ENCODE results near the gene MBOAT1.
"Not testable (repeated sequence)": the region's sequence is repeated elsewhere in the genome, so short reads cannot be mapped to it uniquely, and the experiment has no call there.

MBOAT1 gene

DNA sequence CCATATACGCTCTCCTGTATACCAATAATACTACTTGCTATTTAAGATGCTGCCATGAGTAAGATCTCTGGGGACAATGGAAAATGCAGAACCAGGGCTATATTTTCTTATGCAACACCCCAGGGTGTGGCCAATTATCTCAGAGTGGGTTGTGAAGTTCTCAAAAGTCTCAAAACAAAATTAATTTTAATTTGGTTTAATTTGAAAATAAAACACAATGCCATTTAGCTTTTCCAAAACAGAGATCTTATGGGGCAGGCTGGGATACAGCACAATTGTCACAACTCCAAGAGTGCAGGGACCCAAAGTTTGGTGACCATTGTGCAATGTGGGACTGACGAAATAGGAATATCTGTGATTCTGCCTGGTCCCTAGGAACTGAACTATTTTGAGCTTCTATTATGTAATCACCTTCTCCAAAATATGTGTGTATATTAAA lies 43.1 kb downstream of the MBOAT1 start:
- no peak for FAIRE-seq

DNA sequence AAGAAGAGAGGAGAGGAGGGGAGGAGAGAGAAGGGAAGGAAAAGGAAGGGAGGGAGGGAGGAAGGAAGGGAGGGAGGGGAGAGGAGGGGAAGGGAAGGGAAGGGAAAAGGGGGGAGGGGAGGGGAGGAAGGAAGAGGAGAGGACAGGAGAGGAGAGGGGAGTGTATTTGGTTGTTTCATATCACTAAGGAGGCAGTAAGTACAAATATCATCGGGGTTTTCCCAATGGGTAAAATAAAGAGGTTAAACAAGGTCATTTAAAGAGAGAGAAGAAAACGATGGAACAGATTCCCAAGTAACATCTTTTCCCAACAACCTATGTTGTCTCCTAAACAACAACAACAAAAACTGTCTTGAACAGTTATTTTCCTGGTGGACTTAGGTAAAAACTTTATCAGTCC lies 43.6 kb downstream of the MBOAT1 start:
- no peak for FAIRE-seq

DNA sequence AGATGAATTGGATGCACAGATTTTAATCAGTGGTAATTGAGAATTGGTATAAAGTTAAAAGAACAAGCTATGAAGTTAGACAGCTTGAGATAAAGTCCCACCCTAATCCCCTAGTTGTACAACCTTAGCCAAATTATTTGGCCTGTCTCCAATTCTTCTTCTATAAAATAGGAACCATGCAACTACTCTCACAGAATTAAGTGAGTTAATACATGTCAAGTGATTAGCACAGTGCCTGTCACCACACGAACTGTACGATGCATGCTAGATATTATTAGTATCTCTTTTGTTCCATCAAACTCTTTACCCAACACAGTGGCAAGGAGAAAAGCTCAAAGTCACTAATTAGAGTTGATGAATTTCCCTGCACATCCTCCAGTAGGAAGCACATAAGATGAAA lies 44.7 kb downstream of the MBOAT1 start:
- FAIRE-seq = no peak

DNA sequence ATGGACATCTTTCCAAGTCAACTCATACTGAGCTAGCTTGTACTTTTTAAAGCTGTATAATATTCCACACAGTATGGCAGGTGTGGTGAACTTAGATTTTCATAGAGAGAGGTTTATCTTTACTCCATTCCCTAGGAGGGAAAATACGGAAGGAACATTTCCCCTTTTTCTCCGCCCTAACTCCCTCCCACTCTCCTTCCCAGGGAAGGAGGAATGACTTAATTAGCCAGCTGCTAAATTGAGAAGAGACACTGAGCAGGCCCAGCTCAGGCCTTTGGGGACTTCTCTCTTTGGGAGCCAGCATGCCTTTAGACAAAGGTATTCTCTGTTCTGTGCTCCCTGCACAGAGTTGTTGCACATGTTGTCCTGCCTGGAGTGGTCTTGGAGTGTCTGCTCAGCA lies 46.1 kb downstream of the MBOAT1 start:
- FAIRE-seq = no peak

DNA sequence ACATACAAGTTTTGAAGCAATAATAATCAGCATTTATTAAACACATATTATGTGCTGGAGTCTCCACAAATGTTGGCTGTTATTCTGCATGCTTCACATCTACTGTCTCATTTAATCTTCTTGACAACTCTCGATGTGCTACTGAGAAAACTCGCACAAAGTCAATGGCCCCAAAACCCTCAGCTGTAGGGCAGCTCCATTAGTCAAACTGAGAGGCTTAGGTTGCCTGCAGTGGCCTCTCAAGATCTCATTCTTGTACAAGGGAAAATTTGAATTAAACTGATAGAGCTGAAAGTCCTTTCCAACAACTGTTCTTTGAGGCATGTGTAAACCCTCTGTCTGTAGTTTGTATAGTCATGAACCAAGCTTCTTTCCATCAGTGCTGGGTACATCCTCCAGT lies 49.8 kb downstream of the MBOAT1 start:
- no peak for FAIRE-seq

DNA sequence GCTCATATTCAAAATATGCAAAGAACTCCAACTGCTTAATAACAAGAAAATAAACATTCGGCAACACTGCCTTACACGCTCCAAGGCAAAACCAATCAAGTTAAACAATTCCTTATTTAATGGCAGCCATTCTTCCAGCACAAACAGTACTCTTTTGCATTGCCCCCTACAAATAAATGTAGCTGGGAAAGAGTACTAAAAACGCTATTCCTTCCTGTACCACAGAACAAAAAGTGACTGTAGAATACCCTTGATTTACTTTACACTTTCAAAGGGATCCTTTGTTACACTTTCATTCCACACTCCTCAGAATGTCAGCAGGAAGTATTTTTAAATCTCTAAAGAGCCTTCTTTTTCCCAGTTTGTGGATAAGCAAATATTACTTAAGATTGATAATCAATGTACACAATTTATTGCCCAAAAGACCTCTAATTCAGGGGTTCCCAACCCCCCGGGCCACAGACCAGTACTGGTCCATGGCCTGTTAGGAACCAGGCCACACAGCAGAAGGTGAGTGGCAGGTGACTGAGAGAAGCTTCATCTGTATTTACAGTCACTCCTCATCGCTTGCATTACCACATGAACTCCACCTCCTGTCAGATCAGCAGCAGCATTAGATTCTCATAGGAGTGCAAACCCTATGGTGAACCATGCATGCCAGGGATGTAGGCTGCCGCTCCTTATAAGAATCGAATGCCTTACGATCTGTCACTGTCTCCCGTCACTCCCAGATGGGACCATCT lies 51.6 kb downstream of the MBOAT1 start:
- no peak for FAIRE-seq

DNA sequence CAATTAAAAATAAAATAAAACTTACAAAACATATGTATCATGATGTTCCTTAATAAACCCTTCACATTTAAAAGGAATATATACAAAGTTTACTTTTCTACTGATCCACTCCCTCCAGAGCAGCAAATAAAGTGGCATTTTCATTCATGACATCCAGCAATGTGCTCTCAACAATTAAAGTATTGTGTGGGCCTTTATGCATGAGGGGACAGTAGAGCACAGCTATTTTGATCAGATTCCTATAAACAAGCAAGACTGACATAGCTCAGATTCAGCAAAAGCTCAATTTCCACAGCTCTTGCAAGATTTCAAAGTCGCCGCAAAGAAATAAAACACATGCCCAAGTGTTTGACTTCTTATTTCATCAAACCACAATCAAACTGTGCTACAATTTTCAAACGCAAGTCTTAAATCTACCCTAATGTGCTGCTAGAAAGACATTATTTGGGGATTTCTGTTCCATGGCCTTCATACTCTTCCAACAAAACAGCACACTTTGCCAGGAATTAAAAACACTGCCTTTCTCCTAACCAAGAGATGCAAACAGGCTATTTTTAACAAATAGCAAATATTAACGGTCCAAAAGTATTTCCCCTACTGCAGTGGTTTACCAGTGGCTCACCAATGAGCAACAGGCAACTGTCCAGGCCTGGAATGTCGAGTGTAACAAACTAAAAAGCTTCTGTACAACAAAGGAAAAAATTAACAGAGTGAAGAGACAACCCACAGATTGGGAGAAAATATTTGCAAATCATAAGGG lies 52.3 kb downstream of the MBOAT1 start:
- no peak for FAIRE-seq

DNA sequence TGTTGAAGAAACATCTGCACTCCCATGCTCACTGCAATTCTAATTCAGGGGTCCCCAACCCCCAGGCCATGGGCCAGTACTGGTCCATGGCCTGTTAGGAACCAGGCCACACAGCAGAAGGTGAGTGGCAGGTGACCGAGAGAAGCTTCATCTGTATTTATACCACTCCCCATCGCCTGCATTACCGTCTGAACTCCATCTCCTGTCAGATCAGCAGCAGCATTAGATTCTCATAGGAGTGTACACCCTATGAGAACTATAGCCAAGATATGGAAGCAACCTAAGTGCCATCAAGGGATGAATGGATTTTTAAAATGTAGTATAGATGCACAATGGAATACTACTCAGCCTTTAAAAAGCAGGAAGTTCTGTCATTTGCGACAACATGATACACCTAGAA lies 53.2 kb downstream of the MBOAT1 start:
- FAIRE-seq = no peak

DNA sequence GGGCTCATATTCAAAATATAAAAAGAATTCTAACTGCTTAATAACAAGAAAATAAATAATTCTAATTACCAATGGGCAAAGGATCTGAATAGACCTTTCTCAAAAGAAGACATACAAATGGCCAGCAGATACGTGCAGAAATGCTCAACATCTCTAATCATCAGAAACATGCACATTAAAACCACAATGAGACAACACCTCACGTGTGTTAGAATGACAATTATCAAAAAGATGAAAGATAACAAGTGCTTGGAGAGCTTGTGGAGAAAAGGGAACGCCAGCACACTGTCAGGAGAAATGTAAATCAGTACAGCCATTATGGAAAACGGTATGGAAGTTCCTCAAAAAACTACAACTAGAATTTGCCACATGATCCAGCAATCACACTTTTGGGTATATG lies 53.6 kb downstream of the MBOAT1 start:
- no peak for FAIRE-seq

DNA sequence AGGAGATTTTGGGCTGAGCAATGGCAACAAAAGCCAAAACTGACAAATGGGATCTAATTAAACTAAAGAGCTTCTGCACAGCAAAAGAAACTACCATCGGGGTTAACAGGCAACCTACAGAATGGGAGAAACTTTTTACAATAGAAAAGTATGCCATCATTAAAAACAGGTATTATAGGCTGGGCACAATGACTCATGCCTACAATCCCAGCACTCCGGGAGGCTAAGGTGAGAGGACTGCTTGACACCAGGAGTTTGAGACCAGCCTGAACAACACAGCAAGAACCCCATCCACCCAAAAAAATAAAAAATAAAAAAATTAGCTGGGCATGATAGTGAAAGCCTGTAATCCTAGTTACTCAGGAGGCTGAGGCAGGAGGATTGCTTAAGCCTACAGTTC lies 55.4 kb downstream of the MBOAT1 start:
- no peak for FAIRE-seq

DNA sequence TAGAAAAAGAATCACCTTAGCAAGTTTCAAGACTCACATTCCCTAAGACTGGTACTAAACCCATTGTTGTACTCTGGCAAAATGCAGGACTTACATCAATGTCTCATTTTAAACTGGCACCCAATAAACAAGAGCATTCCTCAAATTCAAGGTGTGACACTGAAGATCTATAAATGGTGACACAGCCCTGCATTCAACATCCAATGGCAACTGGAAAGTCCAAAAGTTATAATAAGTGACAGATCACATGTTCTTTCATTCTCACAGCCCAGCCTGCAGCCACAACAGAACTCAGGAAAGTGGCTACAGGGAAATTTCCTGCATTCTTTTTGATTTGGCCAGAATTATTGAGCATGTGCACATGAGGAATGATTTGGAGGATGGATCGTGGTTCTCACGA lies 57.5 kb downstream of the MBOAT1 start:
- no peak for FAIRE-seq

DNA sequence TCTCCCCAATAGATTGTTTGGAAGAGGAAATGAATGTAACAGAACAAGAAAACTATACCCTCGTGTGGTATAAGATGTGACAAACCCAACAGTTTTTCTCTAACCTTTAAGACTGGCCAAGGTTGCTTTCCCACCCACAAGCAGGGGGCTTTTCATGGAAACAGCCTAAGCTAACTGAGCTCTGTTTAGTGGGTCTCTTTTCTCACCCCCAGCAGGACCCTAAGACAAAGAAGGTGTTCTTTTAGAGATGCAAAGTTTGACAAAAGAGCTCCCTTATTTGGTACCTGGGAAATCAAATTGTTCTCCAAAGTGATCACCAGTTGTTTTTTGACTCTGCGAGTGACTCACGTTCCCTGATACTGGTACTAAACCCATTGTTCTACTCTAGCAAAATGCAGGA lies 59.1 kb downstream of the MBOAT1 start:
- FAIRE-seq = no peak

DNA sequence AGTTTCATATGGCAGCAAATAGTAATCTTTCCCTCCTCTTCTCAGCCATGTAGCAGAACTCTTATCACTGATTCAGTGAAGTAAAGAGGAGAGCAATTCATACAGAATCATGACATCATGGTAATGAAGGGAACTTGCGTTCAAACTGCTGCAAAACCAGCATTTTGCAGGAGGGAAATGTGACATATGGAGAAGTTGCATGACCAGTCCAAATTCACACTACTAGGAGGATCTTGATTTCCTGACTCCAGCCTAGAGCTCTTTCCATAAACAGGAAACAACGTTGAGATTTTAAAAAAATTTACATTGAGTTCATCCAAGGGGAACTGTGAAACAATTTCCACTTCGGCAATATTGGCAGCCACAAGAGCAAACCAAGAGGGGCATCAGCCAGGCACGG lies 63.8 kb downstream of the MBOAT1 start:
- no peak for FAIRE-seq

DNA sequence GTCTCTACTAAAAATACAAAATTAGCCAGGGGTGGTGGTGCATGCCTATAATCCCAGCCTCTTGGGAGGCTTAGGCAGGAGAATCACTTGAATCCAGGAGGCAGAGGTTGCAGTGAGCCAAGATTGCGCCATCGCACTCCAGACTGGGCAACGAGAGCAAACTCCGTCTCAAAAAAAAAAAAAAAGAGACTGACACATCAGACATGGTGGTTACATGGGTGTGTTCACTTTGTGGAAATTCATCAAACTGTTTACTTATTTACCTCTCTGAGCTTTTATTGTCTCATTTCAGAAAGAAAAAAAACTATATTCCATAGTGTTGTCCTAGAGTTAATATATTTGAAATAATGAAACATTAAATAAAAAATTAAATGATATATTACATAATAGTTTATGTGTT lies 64.8 kb downstream of the MBOAT1 start:
- FAIRE-seq = no peak

DNA sequence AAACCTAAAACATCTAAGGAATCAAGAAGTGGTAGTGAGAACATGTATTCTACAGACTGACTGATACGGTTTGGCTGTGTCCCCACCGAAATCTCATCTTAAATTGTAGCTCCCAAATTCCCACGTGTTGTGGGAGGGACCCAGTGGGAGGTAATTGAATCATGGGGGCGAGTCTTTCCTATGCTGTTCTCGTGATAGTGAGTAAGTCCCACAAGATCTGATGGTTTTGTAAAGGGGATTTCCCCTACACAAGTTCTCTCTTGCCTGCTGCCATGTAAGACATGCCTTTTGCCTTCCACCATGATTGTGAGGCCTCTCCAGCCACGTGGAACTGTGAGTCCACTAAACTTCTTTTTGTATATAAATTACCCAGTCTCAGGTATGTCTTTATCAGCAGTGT lies 65.4 kb downstream of the MBOAT1 start:
- FAIRE-seq = not testable (repeated sequence)

DNA sequence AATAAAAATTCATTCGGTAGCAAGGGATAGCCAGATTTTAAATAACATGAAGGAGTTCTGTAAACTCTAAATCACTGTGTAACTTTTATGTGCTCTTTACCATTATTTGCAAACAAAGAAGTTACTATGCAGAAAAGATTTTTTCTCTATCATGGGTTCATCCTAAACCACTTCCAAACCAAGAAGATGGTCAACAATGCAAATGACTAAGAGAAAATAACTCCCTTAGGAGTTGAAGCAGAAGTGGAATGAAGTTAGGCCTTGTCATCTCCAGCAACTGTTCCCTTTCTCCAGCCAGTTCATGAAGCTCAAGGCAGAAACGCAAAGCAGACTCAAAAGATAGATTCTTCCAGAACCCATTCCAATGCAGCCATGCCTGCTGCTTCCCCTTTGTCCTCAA lies 66.0 kb downstream of the MBOAT1 start:
- no peak for FAIRE-seq

DNA sequence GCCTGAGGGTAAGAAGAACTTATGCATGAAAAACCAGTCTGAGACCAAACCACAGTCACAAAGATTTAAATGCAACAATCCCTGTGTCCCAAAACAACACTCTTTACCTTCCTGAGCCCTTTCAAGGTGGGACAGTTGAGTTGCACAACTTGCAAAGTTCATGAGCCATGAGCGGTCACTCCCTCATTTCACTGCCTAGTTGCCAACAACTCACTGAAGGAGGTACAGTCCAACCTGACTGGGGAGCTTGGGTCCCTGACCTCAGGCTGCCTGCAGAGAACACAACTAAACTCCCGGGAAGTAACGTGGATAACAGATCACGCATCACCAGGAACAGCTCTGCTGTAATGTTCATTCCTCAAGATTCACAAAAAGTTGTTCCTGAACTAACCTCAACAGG lies 69.4 kb downstream of the MBOAT1 start:
- no peak for FAIRE-seq

DNA sequence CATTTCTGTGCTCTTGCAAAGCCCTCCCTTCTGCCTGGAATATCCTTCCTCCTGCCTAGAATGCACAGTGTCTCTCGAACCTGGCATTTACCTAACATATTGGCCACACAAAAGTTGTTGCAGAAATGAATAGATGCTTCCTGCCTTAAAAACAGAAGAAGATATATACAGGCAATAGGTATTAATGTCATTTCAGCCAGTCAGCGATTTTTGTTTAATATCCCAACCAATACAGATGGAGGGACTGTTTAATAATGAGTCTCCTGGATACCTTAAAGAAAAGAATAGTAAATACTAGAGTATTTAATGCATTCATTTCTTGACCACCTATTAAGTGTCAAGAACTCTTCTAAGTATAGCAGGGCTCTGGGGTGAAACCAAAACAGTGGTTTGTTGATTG lies 70.3 kb downstream of the MBOAT1 start:
- no peak for FAIRE-seq

DNA sequence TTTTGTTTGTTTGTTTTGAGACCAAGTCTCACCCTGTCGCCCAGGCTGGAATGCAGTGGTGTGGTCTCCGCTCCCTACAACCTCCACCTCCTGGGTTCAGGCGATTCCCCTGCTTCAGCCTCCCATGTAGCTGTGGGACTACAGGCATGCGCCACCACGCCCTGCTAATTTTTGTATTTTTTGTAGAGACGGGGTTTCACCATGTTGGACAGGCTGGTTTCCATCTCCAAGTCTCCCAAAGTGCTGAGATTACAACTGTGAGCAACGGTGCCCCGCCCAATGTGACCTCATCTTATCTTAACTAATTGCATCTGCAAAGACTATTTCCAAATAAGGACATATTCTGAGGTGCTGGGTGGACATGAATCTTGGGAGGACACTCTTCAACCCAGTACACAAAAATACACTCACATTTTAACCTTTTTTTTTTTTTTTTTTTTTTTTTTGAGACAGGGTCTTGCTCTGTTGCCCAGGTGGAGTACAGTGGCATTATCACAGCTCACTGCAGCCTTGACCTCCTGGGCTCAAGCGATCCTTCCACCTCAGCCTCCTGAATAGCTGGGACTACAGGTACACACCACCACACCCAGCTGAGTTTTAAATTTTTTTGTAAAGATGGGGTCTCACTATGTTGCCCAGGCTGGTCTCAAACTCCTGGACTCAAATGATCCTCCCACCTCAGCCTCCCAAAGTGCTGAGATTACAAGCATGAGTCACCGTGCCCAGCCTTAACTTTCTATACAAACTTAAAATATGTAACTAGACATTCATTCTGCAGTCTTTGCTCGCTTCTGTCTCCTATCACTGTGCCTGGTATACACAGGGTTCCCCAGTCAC lies 72.9 kb downstream of the MBOAT1 start:
- FAIRE-seq = not testable (repeated sequence)

DNA sequence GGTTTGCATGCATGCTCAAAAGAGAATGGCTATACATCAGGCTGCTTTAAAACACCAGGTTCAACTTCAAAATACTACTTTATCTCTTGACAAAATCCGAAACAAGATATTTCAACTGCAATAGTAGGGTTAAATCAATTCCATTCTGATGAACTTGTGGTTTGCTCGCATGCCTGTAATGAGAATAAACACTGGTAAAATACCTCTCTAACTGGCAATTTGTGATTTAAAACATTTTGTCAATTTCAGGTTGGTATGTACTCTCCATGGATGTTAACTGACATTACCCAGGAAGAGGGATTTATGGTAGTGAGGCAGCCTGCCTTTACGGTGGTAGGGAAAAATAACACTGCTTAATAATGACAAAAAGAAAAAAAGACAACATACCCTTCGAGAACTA lies 74.4 kb downstream of the MBOAT1 start:
- no peak for FAIRE-seq

DNA sequence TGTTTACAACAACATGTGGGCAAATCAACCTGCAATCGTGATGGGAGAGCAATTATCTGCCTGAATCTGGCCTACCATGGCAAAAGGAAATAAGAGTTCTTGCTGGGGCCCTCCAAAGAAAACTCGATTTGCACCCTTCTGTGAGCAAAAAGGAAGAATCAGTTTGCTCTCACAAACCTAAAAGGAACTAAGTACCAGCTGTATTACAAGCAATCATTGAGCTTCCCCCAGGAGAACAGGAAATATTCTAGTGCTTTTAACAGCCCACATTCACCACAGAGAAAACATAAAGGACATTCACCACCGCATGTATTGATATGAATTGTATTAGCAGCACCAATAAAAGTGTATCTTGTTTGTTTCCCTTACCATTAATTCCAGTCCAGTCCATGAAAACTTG lies 75.0 kb downstream of the MBOAT1 start:
- FAIRE-seq = no peak

DNA sequence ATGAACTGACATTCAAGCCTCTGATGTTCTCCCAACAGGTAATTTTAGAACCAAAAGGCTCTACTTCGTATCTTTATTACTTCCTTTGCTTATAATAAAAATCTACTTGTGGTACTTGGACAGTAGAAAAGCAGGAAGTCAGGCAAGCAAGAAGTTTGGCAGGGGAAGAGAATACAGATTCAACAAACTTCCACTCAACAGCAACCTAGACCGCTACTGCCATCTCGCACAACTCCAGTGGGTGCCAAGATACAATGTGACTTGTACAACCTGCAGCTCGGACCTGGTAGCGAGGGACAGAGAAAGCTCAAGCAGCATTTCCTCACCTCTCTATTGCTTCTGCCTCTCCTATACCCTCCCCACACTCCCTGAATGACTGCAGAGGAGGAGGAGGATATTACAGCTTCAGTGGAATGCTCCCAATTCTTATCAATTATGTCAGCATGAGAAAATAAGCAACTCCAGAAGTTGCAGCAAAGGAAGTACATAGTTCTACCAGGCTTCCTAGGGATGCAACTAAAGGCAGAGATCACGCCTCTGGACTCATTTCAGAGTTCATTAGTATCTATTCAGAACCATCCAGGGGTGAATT lies 76.5 kb downstream of the MBOAT1 start:
- no peak for FAIRE-seq

DNA sequence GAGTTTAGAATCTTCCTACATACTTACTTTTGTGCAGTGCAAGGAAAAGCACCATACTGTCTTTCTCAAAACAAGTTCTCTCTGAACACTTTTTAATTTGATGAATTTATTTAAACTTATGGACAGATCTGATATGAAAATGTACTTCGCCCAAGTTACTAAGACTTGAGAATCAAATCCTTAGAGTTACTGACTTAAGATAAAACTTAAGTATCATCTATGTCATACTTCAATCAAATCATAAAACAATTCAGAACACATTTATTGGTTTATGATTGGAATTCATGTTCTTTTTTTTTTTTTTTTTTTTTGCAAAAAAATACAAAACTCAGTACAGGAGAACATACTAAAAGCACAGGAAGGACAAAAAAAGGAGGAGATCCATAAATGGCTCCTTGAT lies 77.7 kb downstream of the MBOAT1 start:
- no peak for FAIRE-seq
